Parathyroid adenoma (tissue), 2 donors: ENCODE data around the gene UBD.
A peak's percentile ranks its signal among the peaks of the same experiment; 100 is the strongest.

Experiments used
- H2AFZ ChIP-seq: fragments of 300-600 bp; sonication (generic); one replicate; pipeline ENCODE4 v1.7.0; 2017; ENCODE audit warnings: antibody characterized with exemption, mild to moderate bottlenecking
- H3K27ac ChIP-seq: fragments of 300-600 bp; sonication (generic); one replicate; pipeline ENCODE4 v1.7.0; 2017
- H3K27me3 ChIP-seq: fragments of 300-600 bp; sonication (generic); one replicate; pipeline ENCODE4 v1.7.0; 2017; ENCODE audit warnings: low read length; ENCODE audit not compliant: control insufficient read depth, insufficient read depth
- H3K36me3 ChIP-seq: fragments of 300-600 bp; sonication (generic); one replicate; pipeline ENCODE4 v1.7.0; 2017; ENCODE audit warnings: low read length; ENCODE audit not compliant: control insufficient read depth, insufficient read depth
- H3K4me1 ChIP-seq: fragments of 300-600 bp; sonication (generic); one replicate; pipeline ENCODE4 v1.7.0; 2017; ENCODE audit warnings: control low read depth
- H3K4me2 ChIP-seq: fragments of 300-600 bp; sonication (generic); one replicate; pipeline ENCODE4 v1.7.0; 2017; ENCODE audit warnings: low read length
- H3K4me3 ChIP-seq: fragments of 300-600 bp; sonication (generic); one replicate; pipeline ENCODE4 v1.7.0; 2017; ENCODE audit warnings: low read depth, low read length
- H3K79me2 ChIP-seq: fragments of 300-600 bp; sonication (generic); one replicate; pipeline ENCODE4 v1.7.0; 2017; ENCODE audit warnings: control low read depth
- H3K9ac ChIP-seq: fragments of 300-600 bp; sonication (generic); one replicate; pipeline ENCODE4 v1.7.0; 2017; ENCODE audit warnings: mild to moderate bottlenecking
- H3K9me3 ChIP-seq: fragments of 300-600 bp; sonication (generic); one replicate; pipeline ENCODE4 v1.7.0; 2017; ENCODE audit warnings: low read length; ENCODE audit not compliant: control insufficient read depth
- CTCF ChIP-seq: fragments of 300-600 bp; sonication (generic); IDR thresholded peaks from one replicate; pipeline ENCODE4 v1.7.0; 2017; ENCODE audit warnings: antibody characterized with exemption, mild to moderate bottlenecking
- donor health status: primary hyperparathyroidism.

UBD gene

GRCh38 chr6:29558439-29559079 is 973 bp downstream of the UBD start:
- H3K27ac ChIP-seq = no peak overlapping the region
- H3K4me3 ChIP-seq = no peak overlapping the region

GRCh38 chr6:29557320-29557719 is 2.2 kb downstream of the UBD start:
- Histone ChIP-seq H3K4me3 (no peak overlapping the region), H3K9me3 (no peaks in the 10 kb centered on the region), H2AFZ (no peak overlapping the region), H3K79me2 (no peaks in the 10 kb centered on the region), H3K27me3 (peaks cover 5% of the 10 kb centered on the region), H3K4me1 (peaks cover 8% of the 10 kb centered on the region), H3K4me2 (no peak overlapping the region), H3K9ac (no peak overlapping the region), H3K36me3 (no peaks in the 10 kb centered on the region), H3K27ac (no peak overlapping the region)
- no peak for TF ChIP-seq CTCF

More at GRCh38 chr6:29558439-29559079, 973 bp downstream of the UBD start:
- Histone ChIP-seq H3K4me2 (no peak overlapping the region), H3K9me3 (no peaks in the 10 kb centered on the region), H3K79me2 (no peaks in the 10 kb centered on the region), H2AFZ (no peak overlapping the region), H3K9ac (no peak overlapping the region), H3K36me3 (no peaks in the 10 kb centered on the region), H3K27me3 (peaks cover 5% of the 10 kb centered on the region), H3K4me1 (peaks cover 3% of the 10 kb centered on the region)
- no peak for TF ChIP-seq CTCF

GRCh38 chr6:29554764-29555163 is 4.8 kb downstream of the UBD start:
- H3K9ac ChIP-seq = no peak overlapping the region
- no peak for TF ChIP-seq CTCF

GRCh38 chr6:29553268-29554057 is 6.1 kb downstream of the UBD start:
- no peak overlapping the region for H3K27ac ChIP-seq
- H3K79me2 ChIP-seq = no peaks in the 10 kb centered on the region
- no peak overlapping the region for H3K9ac ChIP-seq

More at GRCh38 chr6:29554764-29555163, 4.8 kb downstream of the UBD start:
- no peaks in the 10 kb centered on the region for H3K27me3 ChIP-seq
- peaks cover 8% of the 10 kb centered on the region for H3K4me1 ChIP-seq
- no peaks in the 10 kb centered on the region for H3K79me2 ChIP-seq
- no peak overlapping the region for H2AFZ ChIP-seq
- no peaks in the 10 kb centered on the region for H3K36me3 ChIP-seq
- H3K4me3 ChIP-seq = no peak overlapping the region
- H3K4me2 ChIP-seq = no peak overlapping the region
- no peaks in the 10 kb centered on the region for H3K9me3 ChIP-seq
- no peak overlapping the region for H3K27ac ChIP-seq

More at GRCh38 chr6:29553268-29554057, 6.1 kb downstream of the UBD start:
- peak overlapping the region; percentile 76 for H2AFZ ChIP-seq
- H3K27me3 ChIP-seq = no peaks in the 10 kb centered on the region
- peak overlapping the region; percentile 20 for H3K4me3 ChIP-seq
- H3K4me2 ChIP-seq = peak overlapping the region; percentile 75
- no peaks in the 10 kb centered on the region for H3K36me3 ChIP-seq
- no peak for TF ChIP-seq CTCF
- H3K9me3 ChIP-seq = no peaks in the 10 kb centered on the region
- peaks cover 8% of the 10 kb centered on the region for H3K4me1 ChIP-seq
